Astrocyte (in vitro differentiated cells and primary cell): Measurements from ENCODE around the gene PPP1R2. TPM values are rescaled to one million over a fixed set of nuclear protein-coding genes. Genes with fewer than 3 reads are reported as not detected.
"Not testable (repeated sequence)": the region's sequence is repeated elsewhere in the genome, so short reads cannot be mapped to it uniquely, and the experiment has no call there.

Experiments
- DNase-seq: peaks from one replicate; pipeline ENCODE4 v3.0.0-alpha.2; 2010; ENCODE audit warnings: low read depth
- FAIRE-seq: peaks from 2 replicates; lab custom pipeline; 2011; peaks lifted over from hg19 to GRCh38; lab: Jason Lieb, UNC
- H2AFZ ChIP-seq: 2 replicates; pipeline ENCODE4 v1.6.0; 2012; ENCODE audit warnings: low read depth, low read length, inconsistent platforms
- H3K27ac ChIP-seq: 2 replicates; pipeline ENCODE4 v1.5.1; 2011; ENCODE audit warnings: low read depth, low read length, inconsistent platforms
- H3K27me3 ChIP-seq: 2 replicates; pipeline ENCODE4 v1.6.0; 2011; ENCODE audit warnings: low read length, inconsistent platforms; ENCODE audit not compliant: insufficient read depth
- H3K36me3 ChIP-seq: 2 replicates; pipeline ENCODE4 v1.5.1; 2011; ENCODE audit warnings: low read length, inconsistent platforms; ENCODE audit not compliant: insufficient read depth
- H3K4me1 ChIP-seq: 2 replicates; pipeline ENCODE4 v1.5.1; 2011; ENCODE audit warnings: low read length, inconsistent platforms; ENCODE audit not compliant: insufficient read depth
- H3K4me2 ChIP-seq: 2 replicates; pipeline ENCODE4 v1.6.0; 2012; ENCODE audit warnings: low read length, inconsistent platforms
- H3K4me3 ChIP-seq: 2 replicates; pipeline ENCODE4 v1.5.1; 2011; ENCODE audit warnings: low read depth, mild to moderate bottlenecking, low read length, inconsistent platforms; ENCODE audit not compliant: insufficient read depth
- H3K79me2 ChIP-seq: 2 replicates; pipeline ENCODE4 v1.6.0; 2012; ENCODE audit warnings: mild to moderate bottlenecking, low read length, inconsistent platforms; ENCODE audit not compliant: insufficient read depth
- H3K9ac ChIP-seq: 2 replicates; pipeline ENCODE4 v1.6.0; 2012; ENCODE audit warnings: mild to moderate bottlenecking, low read length, inconsistent platforms
- H3K9me3 ChIP-seq: 2 replicates; pipeline ENCODE4 v1.5.1; 2012; ENCODE audit warnings: low read depth, mild to moderate bottlenecking, low read length, inconsistent platforms; ENCODE audit not compliant: insufficient read depth
- H4K20me1 ChIP-seq: 2 replicates; pipeline ENCODE4 v1.6.0; 2012; ENCODE audit warnings: low read length, inconsistent platforms; ENCODE audit not compliant: insufficient read depth
- H3K27ac Mint-ChIP-seq: one replicate; pipeline ENCODE4 v1.8.0; 2021; ENCODE audit warnings: mild to moderate bottlenecking, mixed read lengths; ENCODE audit not compliant: unreplicated experiment
- H3K27me3 Mint-ChIP-seq: one replicate; pipeline ENCODE4 v1.8.0; 2021; ENCODE audit warnings: low read depth, mixed read lengths; ENCODE audit not compliant: unreplicated experiment
- H3K36me3 Mint-ChIP-seq: one replicate; pipeline ENCODE4 v1.8.0; 2021; ENCODE audit warnings: low read depth, mixed read lengths; ENCODE audit not compliant: unreplicated experiment
- H3K4me1 Mint-ChIP-seq: one replicate; pipeline ENCODE4 v1.8.0; 2021; ENCODE audit warnings: low read depth, mixed read lengths; ENCODE audit not compliant: unreplicated experiment
- H3K4me3 Mint-ChIP-seq: one replicate; pipeline ENCODE4 v1.8.0; 2021; ENCODE audit warnings: mild to moderate bottlenecking, moderate library complexity, mixed read lengths; ENCODE audit not compliant: unreplicated experiment
- H3K9me3 Mint-ChIP-seq: one replicate; pipeline ENCODE4 v1.8.0; 2021; ENCODE audit warnings: mild to moderate bottlenecking, mixed read lengths; ENCODE audit not compliant: unreplicated experiment
- EZH2 ChIP-seq: IDR thresholded peaks from 2 replicates; pipeline ENCODE4 v1.6.1; 2012; ENCODE audit warnings: mild to moderate bottlenecking, low read length, inconsistent platforms; ENCODE audit not compliant: insufficient read depth
- total RNA-seq: library from RNA; stranded (reverse); gene quantifications from 2 replicates; pipeline ENCODE4 v1.2.1, GENCODE V29; 2021
- TF ChIP-seq, protein P1 (sequence below): IDR thresholded peaks from 2 replicates; pipeline ENCODE4 v1.5.1; 2011; ENCODE audit warnings: low read depth, mild to moderate bottlenecking, inconsistent platforms, low read length, moderate library complexity; ENCODE audit not compliant: insufficient read depth

The PPP1R2 gene
- total RNA-seq, 1 donor from 2014 or later = 34.5 TPM

GRCh38 chr3:195591220-195591619, 48.1 kb upstream of the PPP1R2 start:
- Histone ChIP-seq H3K36me3 (no peaks in the 10 kb centered on the region), H3K79me2 (no peaks in the 10 kb centered on the region), H4K20me1 (no peaks in the 10 kb centered on the region), H3K27ac (no peak overlapping the region), H3K4me1 (no peaks in the 10 kb centered on the region), H3K4me2 (no peak overlapping the region), H3K27me3 (peaks cover 18% of the 10 kb centered on the region), H3K4me3 (no peak overlapping the region), H3K9ac (no peak overlapping the region), H2AFZ (no peak overlapping the region), H3K9me3 (no peaks in the 10 kb centered on the region)
- Mint-ChIP-seq H3K36me3 (no peaks in the 10 kb centered on the region), H3K4me3 (no peak overlapping the region), H3K27me3 (peaks cover 21% of the 10 kb centered on the region), H3K9me3 (peaks cover 17% of the 10 kb centered on the region), H3K27ac (no peak overlapping the region), H3K4me1 (no peaks in the 10 kb centered on the region)
- DNase-seq (no peak), FAIRE-seq (no peak)
- TF ChIP-seq EZH2 = no peak
- TF ChIP-seq, protein P1, sequence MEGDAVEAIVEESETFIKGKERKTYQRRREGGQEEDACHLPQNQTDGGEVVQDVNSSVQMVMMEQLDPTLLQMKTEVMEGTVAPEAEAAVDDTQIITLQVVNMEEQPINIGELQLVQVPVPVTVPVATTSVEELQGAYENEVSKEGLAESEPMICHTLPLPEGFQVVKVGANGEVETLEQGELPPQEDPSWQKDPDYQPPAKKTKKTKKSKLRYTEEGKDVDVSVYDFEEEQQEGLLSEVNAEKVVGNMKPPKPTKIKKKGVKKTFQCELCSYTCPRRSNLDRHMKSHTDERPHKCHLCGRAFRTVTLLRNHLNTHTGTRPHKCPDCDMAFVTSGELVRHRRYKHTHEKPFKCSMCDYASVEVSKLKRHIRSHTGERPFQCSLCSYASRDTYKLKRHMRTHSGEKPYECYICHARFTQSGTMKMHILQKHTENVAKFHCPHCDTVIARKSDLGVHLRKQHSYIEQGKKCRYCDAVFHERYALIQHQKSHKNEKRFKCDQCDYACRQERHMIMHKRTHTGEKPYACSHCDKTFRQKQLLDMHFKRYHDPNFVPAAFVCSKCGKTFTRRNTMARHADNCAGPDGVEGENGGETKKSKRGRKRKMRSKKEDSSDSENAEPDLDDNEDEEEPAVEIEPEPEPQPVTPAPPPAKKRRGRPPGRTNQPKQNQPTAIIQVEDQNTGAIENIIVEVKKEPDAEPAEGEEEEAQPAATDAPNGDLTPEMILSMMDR = no peak

- not testable (repeated sequence) for H3K4me3 ChIP-seq, H3K4me3 Mint-ChIP-seq, DNase-seq, H3K4me2 ChIP-seq, H3K27ac ChIP-seq, H3K79me2 ChIP-seq, H3K4me1 ChIP-seq, H3K4me1 Mint-ChIP-seq, H3K9me3 ChIP-seq, H3K9ac ChIP-seq, H3K36me3 Mint-ChIP-seq, H4K20me1 ChIP-seq, H3K36me3 ChIP-seq, H3K27ac Mint-ChIP-seq, FAIRE-seq, H2AFZ ChIP-seq
- Mint-ChIP-seq H3K27me3 (peaks cover 15% of the 10 kb centered on the region), H3K9me3 (peaks cover 17% of the 10 kb centered on the region)
- peaks cover 18% of the 10 kb centered on the region for H3K27me3 ChIP-seq
Observed at GRCh38 chr3:195590381-195590780, 47.3 kb upstream of the PPP1R2 start.

GRCh38 chr3:195589796-195590195, 46.7 kb upstream of the PPP1R2 start:
- not testable (repeated sequence) for H3K36me3 Mint-ChIP-seq, FAIRE-seq, H3K4me3 ChIP-seq, H3K79me2 ChIP-seq, H3K9ac ChIP-seq, DNase-seq, H3K4me1 ChIP-seq, H4K20me1 ChIP-seq, H3K4me2 ChIP-seq, H2AFZ ChIP-seq, H3K36me3 ChIP-seq, H3K27ac ChIP-seq, H3K9me3 ChIP-seq, H3K4me3 Mint-ChIP-seq, H3K4me1 Mint-ChIP-seq, H3K27ac Mint-ChIP-seq
- H3K27me3 ChIP-seq = peaks cover 16% of the 10 kb centered on the region
- Mint-ChIP-seq H3K27me3 (peaks cover 13% of the 10 kb centered on the region), H3K9me3 (peaks cover 16% of the 10 kb centered on the region)
